OCI-LY3 (cell line): Measurements from ENCODE around the gene SCN9A.

Source experiments
- EZH2phosphoT487 ChIP-seq: fragments of 200-600 bp; shearing (Covaris generic); IDR thresholded peaks from 2 replicates; pipeline ENCODE4 v1.6.1; 2018; ENCODE audit warnings: antibody characterized with exemption, mixed run types, low read depth
- TF ChIP-seq, protein P1 (sequence below): fragments of 200-600, 300-600 bp; sonication (generic); IDR thresholded peaks from 2 replicates; pipeline ENCODE4 v1.5.1; 2014; ENCODE audit warnings: antibody characterized with exemption, low read length, low read depth

DNA sequence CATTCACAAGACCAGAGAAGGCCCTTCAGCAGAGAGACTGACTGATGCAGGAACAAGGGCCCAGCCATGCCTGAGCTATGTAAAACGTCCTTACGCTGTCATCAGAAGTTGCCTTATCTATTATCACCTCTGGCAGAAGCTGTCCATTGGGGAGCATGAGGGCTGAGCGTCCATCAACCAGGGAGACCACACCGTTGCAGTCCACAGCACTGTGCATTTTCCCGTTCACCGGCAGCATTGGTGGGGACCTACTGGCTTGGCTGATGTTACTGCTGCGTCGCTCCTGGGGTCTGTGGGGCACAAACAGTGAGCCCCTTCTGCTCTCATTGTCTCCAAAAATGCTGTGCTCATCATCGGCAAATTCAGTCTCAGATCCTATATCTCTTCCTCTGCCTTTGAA lies 91.4 kb downstream of the SCN9A start:
- TF ChIP-seq, protein P1, sequence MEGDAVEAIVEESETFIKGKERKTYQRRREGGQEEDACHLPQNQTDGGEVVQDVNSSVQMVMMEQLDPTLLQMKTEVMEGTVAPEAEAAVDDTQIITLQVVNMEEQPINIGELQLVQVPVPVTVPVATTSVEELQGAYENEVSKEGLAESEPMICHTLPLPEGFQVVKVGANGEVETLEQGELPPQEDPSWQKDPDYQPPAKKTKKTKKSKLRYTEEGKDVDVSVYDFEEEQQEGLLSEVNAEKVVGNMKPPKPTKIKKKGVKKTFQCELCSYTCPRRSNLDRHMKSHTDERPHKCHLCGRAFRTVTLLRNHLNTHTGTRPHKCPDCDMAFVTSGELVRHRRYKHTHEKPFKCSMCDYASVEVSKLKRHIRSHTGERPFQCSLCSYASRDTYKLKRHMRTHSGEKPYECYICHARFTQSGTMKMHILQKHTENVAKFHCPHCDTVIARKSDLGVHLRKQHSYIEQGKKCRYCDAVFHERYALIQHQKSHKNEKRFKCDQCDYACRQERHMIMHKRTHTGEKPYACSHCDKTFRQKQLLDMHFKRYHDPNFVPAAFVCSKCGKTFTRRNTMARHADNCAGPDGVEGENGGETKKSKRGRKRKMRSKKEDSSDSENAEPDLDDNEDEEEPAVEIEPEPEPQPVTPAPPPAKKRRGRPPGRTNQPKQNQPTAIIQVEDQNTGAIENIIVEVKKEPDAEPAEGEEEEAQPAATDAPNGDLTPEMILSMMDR = no peak
- TF ChIP-seq EZH2phosphoT487 = no peak
